ENCODE measurements around the gene BID. TPM values are rescaled to one million over a fixed set of nuclear protein-coding genes. Genes with fewer than 3 reads are reported as not detected.

BID gene
- total and polyA plus RNA-seq, 10 of the 15 experiments (the other 5 are each of a cell fraction or from before 2014, with no cell fraction given), result 7.9 to 241 (median 136) TPM

- TF ChIP-seq NFYB (IDR thresholded peaks at IDR 0.05; ENCODE audit: insufficient read depth, low read depth, low read length) (no peak), MEF2A (IDR thresholded peaks at IDR 0.05; ENCODE audit: insufficient read depth, low read depth, low read length) (no peak), SP1 (IDR thresholded peaks at IDR 0.05; ENCODE audit: low read depth, low read length) (no peak), KDM1A (IDR thresholded peaks at IDR 0.05; ENCODE audit: borderline replicate concordance) (no peak), SMC3 (IDR thresholded peaks at IDR 0.05; ENCODE audit: borderline replicate concordance, low read length) (no peak), JUNB (IDR thresholded peaks at IDR 0.05) (no peak)
Observed at GRCh38 chr22:17823964-17824363, 49.7 kb upstream of the BID start (continued).

GRCh38 chr22:17823226-17823625, 49.0 kb upstream of the BID start:
- Histone ChIP-seq H4K20me1 (ENCODE audit: control insufficient read depth, insufficient read depth) (no peaks in the 10 kb centered on the region), H3K9me3 (replicated peaks; ENCODE audit: control insufficient read depth, insufficient read depth, low read length) (no peaks in the 10 kb centered on the region), H3K79me2 (ENCODE audit: control insufficient read depth, insufficient read depth, low read length) (no peaks in the 10 kb centered on the region), H3K4me3 (no peak overlapping the region), H2AFZ (ENCODE audit: control insufficient read depth, low read depth, low read length) (no peak overlapping the region), H3K4me2 (ENCODE audit: control insufficient read depth, insufficient read depth) (no peak overlapping the region), H3K27me3 (replicated peaks in 1 of 2; ENCODE audit: control insufficient read depth in 2 of 2, insufficient read depth in 2 of 2, low read length in 1 of 2) (no peaks in the 10 kb centered on the region), H3K27ac (ENCODE audit: control insufficient read depth, insufficient read depth) (no peak overlapping the region), H3K9ac (ENCODE audit: control insufficient read depth, insufficient read depth, low read length) (no peak overlapping the region), H3K4me1 (ENCODE audit: control insufficient read depth, insufficient read depth, low read length) (no peaks in the 10 kb centered on the region), H3K36me3 (ENCODE audit: control insufficient read depth in 2 of 2, insufficient read depth in 2 of 2, low read length in 1 of 2) (peaks cover 2 to 22% of the 10 kb centered on the region in 2 experiments; a peak in 3 of 4 replicates)
- CTCF ChIA-PET, result no interaction called here
- DNase-seq (ENCODE audit: low read depth, low spot score) (no peak), FAIRE-seq (no peak), ATAC-seq (no peak)
- RAD21 ChIA-PET (ENCODE audit: unreplicated experiment), result interaction anchor here (1.1 kb wide), 1 partner anchor 253 kb away, joined by 3 read pairs; no protein-coding TSS in a partner anchor
- 56% methylated on average over 4 of the region's 4 CpGs for WGBS (ENCODE audit: insufficient coverage, insufficient replicate concordance, low lambda C conversion rate, missing lambda C conversion rate)
- POLR2A ChIA-PET, result interaction anchor here (0.5 kb wide), 1 partner anchor 52 kb away, joined by 3 read pairs; no protein-coding TSS in a partner anchor
- in situ Hi-C loops (cut with MboI), result no loop called here
- BruUV-seq (replicated peaks), result no TSS peak
- SMC1A ChIA-PET (ENCODE audit: uncharacterized antibody, unreplicated experiment), result no interaction called here
- TF ChIP-seq TBL1XR1 (IDR thresholded peaks at IDR 0.05; ENCODE audit: low read depth, low read length) (no peak), CTCF (IDR thresholded peaks at IDR 0.05 in 2 of 3, conservative IDR thresholded peaks at IDR 0.05 in 1 of 3; ENCODE audit: control insufficient read depth in 2 of 3, extremely low read depth in 1 of 3, insufficient read depth in 1 of 3, low read depth in 3 of 3, low read length in 3 of 3) (no peak), SIX5 (IDR thresholded peaks at IDR 0.05; ENCODE audit: low read depth, low read length, severe bottlenecking) (no peak)
- intact Hi-C loops (cut with micrococcal nuclease; ENCODE audit: unreplicated experiment), result no loop called here

All from GM12878 (cell line).